ENCODE results near the gene OR4C11.

The OR4C11 gene, protein sequence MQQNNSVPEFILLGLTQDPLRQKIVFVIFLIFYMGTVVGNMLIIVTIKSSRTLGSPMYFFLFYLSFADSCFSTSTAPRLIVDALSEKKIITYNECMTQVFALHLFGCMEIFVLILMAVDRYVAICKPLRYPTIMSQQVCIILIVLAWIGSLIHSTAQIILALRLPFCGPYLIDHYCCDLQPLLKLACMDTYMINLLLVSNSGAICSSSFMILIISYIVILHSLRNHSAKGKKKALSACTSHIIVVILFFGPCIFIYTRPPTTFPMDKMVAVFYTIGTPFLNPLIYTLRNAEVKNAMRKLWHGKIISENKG

DNA sequence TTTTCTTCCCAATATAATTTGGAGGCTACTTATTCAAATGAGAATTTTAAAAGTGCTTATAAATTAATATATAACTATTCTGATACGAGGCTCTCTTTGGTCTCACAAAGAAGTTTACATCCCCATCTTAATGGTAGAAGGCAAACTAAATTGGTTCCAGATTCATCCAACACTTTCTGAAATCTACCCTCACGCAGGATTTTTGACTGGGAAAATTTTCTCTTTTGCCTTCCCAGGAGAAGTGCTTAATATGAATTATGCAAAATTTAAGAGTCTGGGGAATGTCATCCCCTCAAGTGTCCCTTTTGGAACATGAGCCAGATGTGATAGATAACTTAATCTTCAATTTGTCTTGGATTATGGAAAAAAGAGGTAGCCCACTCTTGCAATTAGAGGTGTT lies at the start of gene OR4C11:
Gene OR4C11, minus strand, starts transcription at position 101 of the 400 bp plus-strand sequence. CDS start 3,272 bp downstream, outside the sequence.
- DNase-seq (ENCODE audit: low read depth): no peak
- H3K4me3 ChIP-seq (ENCODE audit: low read depth, low read length): no peak within 1 kb of the TSS

DNA sequence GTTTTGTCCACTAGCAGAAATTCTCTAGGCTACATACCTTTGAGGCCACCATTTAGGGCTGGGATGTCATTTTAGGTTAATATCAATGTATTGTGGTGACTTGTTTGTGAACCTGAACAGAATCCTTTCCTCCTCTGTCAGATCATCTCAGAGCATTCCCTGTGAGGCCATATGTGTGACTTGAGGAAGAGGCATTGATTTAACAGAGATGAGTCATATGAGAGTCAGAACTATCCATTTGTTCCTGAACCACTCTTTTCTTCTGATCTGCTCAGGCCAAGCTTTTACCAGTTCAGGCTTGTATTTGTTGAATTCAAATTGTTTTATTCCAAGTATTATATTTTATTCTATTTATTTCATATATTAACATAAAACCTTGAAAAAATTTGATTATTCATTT lies 47.7 kb upstream of the OR4C11 start:
- H3K4me3 ChIP-seq (ENCODE audit: low read depth, low read length): no peak overlapping the region
- DNase-seq (ENCODE audit: low read depth): no peak

DNA sequence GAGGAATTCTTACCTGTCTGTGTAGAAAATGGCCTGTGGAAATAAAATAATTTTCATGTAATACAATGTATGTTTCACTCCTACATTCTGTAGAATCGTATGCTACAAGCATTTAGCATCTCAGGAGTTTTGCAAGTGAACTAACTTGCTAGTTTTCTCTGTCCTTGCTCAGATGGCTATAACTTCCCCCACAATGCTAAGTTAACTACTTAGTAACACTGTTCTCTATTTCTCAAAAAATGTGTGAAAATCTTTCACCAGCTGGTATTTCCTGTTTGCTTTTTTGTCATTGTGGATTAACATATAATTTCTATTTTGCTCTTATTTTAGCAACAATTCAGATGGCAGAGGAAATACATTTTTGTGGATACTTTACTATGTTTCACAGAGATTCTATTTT lies 45.1 kb upstream of the OR4C11 start:
- no peak for DNase-seq (ENCODE audit: low read depth)
- H3K4me3 ChIP-seq (ENCODE audit: low read depth, low read length): no peak overlapping the region

DNA sequence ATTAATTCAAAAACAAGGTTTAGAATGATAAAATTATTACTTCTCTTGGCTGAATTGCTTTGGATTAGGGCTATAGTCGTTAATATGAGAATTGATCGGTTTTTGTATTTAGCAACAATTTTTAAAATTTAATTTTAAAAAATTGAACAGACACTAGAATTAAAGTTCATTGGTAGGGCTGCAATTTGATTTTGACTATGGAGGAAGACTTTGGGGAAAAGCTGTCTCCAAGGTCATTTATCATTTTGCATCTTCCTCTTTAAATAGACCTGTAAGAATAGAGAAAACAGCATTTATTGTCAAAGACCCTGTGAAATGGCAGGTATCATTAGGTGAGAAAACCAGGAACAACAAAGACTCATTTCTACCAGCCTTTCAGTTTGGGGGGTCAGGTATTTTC lies 40.6 kb upstream of the OR4C11 start, which contains the start of gene OR4S2:
Gene OR4S2, plus strand, starts transcription at position 301 of the 400 bp plus-strand sequence. CDS start 2,577 bp downstream, outside the sequence.
- H3K4me3 ChIP-seq (ENCODE audit: low read depth, low read length): no peak within 1 kb of the TSS
- no peak for DNase-seq (ENCODE audit: low read depth)

DNA sequence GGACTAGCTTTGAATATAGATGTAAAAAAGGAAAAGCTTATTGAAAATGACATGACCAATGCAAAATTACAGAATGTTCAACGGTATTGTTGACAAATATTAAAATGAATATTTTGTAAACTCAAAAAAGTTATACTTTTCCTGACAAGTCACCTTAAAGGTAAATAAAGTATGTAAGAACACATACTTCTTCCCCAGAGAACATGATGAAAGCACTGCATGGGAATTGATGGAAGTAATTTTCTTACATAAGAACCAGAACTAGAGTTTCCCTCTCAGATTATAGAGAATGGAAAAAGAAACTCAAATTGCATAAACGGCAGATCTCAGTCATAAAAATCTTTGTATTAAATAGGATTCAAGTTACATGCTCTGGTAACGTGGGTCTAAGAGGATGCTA lies 27.4 kb upstream of the OR4C11 start, which contains the start of gene OR4P4:
Gene OR4P4, plus strand, starts transcription at position 301 of the 400 bp plus-strand sequence.
- DNase-seq (ENCODE audit: low read depth): no peak
- H3K4me3 ChIP-seq (ENCODE audit: low read depth, low read length): no peak within 1 kb of the TSS

DNA sequence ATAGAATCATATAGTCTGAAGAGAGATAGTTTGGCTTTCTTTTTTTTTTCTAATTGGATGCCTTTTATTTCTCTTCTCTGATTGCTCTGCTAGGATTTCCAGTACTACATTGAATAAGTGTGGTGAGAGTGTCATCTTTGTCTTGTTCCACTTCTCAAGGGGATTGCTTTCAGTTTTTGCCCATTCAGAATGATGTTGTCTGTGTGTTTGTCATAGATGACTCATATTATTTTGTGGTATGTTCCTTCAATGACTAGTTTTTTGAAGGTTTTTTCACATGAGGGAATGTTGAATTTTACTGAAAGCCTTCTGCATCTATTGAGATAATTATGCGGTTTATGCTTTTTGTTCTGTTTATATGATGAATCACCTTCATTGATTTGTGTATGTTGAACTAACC lies 17.1 kb upstream of the OR4C11 start:
- H3K4me3 ChIP-seq (ENCODE audit: low read depth, low read length): no peak overlapping the region
- no peak for DNase-seq (ENCODE audit: low read depth)

DNA sequence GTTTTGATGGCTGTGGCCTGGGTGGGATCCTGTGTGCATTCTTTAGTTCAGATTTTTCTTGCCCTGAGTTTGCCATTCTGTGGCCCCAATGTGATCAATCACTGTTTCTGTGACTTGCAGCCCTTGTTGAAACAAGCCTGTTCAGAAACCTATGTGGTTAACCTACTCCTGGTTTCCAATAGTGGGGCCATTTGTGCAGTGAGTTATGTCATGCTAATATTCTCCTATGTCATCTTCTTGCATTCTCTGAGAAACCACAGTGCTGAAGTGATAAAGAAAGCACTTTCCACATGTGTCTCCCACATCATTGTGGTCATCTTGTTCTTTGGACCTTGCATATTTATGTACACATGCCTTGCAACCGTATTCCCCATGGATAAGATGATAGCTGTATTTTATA lies 34.9 kb downstream of the OR4C11 start:
- no peak overlapping the region for H3K4me3 ChIP-seq (ENCODE audit: low read depth, low read length)
- no peak for DNase-seq (ENCODE audit: low read depth)

DNA sequence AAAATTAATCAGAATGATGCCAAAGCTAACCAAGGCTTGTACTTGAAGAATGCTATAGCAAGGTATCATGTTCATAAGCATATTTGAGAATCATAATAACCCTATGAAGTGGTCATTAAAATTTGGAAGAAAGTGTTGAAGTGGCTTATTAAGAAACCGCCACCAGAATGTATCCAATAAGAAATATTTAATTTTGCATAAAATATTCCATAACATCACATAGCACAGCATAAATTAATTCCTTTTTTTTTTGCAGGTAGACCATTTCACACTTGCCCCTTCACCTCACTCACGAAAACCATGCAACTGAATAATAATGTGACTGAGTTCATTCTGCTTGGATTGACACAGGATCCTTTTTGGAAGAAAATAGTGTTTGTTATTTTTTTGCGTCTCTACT lies 35.6 kb downstream of the OR4C11 start, which contains the start of gene OR4C16:
Gene OR4C16, plus strand, starts transcription at position 301 of the 400 bp plus-strand sequence. Its CDS starts 0 bp downstream, at position 301.
- H3K4me3 ChIP-seq (ENCODE audit: low read depth, low read length): no peak within 1 kb of the TSS
- no peak for DNase-seq (ENCODE audit: low read depth)

DNA sequence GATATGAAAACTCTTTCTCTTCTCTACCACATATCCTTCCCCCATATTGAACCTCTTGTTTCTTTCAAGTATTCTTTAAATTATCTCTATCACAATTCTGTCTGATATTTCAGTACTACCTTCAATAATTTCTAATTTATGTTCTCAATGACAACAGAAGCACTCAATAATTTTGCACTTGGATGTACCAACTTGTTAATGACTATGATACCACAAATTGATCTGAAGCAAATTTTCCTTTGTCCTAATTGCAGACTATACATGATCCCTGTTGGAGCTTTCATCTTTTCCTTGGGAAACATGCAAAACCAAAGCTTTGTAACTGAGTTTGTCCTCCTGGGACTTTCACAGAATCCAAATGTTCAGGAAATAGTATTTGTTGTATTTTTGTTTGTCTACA lies 53.3 kb downstream of the OR4C11 start, which contains the start of gene OR4C15:
Gene OR4C15, plus strand, starts transcription at position 301 of the 400 bp plus-strand sequence. Its CDS starts 0 bp downstream, at position 301.
- no peak for DNase-seq (ENCODE audit: low read depth)
- no peak within 1 kb of the TSS for H3K4me3 ChIP-seq (ENCODE audit: low read depth, low read length)

All from skeletal muscle cell (primary cell).